Mesenteric fat pad (tissue), 1 donor: ENCODE data around the gene RMP24.
"Not testable (repeated sequence)": the region's sequence is repeated elsewhere in the genome, so short reads cannot be mapped to it uniquely, and the experiment has no call there.

Experiments
- DNase-seq: peaks from one replicate; pipeline ENCODE4 v3.0.0-alpha.2; 2020; ENCODE audit warnings: low spot score
- donor health status: DM: yes; HTN: yes; CAD: no.

The RMP24 gene

DNA sequence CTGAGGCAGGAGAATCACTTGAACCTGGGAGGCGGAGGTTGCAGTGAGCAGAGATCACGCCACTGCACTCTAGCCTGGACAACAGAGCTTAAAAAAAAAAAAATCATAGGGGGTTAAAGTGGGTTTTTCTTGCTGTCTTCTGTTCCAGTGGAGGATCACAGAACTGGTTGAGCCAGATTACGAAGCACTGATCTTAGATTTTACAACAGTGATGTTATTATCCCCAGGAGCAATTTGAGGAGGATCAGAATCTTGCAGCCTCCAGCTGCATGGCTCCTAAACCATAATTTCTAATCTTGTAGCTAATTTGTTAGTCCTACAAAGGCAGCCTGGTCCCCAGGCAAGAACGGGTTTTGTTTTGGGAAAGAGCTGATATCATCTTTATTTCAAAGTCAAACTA is 4.6 kb upstream of the RMP24 start:
- not testable (repeated sequence) for DNase-seq

DNA sequence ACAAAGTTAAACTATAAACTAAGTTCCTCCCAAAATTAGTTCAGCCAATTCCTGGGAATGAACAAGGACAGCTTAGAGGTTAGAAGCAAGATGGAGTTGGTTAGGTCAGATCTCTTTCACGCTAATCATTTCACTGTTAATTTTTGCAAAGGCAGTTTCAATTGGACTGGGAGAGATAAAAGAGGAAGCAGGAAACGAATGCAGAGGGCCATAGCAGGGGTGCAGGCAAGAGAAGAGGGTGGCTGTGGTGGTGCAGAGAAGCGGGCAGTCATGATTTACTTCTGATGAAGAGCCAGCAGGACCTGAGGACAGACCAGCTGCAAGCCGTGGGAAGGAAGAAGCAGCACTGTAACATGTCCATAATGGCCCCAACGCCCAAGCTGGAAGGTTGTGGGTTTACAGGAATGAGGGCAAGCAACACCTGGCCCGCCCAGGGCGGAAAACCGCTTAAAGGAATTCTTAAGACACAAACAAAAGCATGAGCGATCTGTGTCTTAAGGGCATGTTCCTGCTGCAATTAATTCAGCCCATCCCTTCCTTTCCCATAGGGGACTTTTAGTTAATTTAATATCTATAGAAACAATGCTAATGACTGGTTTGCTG is 4.1 kb upstream of the RMP24 start:
- DNase-seq = no peak

- DNase-seq = no peak
Observed at GRCh38 chr18:35969676-35970075, 2.8 kb upstream of the RMP24 start.

DNA sequence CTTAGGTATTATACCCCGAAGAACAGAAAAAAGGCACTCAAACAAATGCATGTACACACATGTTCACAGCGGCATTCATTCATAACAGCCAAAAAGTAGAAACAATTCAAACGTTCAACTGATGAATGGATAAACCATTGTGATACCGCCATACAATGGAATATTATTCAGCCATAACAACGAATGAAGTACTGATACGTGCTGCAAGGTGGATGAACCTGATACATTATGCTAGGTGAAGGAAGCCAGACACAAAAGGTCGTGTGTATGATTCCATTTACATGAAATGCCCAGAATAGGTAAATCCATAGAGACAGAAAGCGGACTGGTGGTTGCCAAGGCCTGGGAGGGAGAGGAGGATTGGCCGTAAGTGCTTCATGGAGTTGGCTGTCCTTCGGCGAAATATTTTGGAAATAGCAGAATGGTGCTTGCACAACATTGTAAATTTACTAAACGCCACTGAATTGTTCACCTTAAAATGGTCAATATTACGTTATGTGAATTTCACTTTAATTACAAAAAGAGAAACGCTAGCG is 750 bp upstream of the RMP24 start:
- no peak for DNase-seq

GRCh38 chr18:35973650-35974049 is 1.2 kb downstream of the RMP24 start:
- DNase-seq = no peak

- DNase-seq = no peak
Observed at GRCh38 chr18:35974181-35974580, 1.7 kb downstream of the RMP24 start.

GRCh38 chr18:35979112-35979511 is 6.6 kb downstream of the RMP24 start:
- no peak for DNase-seq

DNA sequence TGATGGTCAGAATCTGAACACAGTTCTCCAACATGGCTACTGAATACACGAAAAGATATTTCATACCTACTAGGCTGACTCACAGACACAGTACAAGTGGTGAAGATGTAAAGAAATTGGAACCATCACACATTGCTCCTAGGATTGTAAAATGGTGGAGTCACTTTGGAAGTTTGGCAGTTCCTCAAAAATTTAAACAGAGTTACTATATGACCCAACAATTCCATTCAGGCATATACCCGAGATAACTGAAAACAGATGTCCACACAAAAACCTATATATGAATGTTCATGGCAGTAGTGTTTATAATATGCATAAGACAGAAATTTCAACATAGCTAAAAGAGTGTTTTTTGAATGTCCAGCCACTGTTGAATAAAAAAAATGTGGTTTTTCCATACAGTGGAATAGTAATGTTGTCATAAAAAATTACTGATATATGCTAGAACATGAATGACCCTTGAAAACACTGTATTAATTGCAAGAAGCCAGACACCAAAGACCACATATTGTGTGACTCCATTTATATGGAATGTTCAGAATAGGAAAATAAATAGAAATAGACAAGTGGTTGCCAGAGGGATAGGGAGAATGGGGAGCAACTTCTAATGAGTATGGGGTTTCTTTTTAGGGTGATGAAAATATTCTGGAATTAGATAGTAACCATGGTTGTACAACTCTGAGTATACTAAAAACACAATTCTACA is 10.1 kb downstream of the RMP24 start:
- no peak for DNase-seq

- DNase-seq = no peak
Observed at GRCh38 chr18:35983147-35983546, 10.7 kb downstream of the RMP24 start.

DNA sequence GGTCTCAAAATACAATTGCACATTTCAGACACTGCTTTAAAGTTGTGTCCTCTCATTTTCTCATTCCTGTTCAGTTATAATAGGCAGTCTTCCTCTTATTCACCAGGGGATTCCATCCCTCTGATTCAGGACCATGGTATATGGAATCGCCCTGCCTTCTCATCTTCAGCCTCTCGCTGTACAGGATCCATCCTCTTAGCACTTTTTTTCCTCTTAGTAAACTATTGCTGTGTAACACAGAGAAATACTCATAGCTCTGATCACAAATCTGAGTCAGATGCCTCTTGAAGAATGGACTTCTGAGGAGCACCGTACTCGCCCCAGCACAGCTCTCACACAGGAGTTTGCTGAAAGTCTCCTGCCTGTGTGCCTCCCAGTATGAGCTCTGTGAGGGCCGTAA is 11.3 kb downstream of the RMP24 start:
- DNase-seq = no peak

- no peak for DNase-seq
Observed at GRCh38 chr18:35991696-35992095, 19.2 kb downstream of the RMP24 start.

- no peak for DNase-seq
Observed at GRCh38 chr18:35993013-35993412, 20.5 kb downstream of the RMP24 start.

DNA sequence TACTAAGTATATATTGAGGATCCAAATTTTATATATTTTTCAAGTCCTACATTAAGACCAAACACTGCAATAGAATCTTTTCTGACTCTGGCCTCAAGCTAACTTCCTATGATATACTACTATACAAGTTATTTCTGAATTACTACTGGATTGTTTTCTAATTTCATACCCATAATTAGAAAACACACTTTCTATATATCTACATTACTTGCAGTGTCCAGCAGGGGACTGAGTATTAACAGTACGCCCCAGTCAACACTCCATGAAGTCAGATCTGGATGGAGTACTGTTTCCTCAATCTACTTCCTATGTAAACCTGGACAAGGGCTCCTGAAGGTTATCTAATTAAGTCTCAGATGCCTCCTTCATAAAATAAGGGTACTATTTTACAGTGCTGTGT is 26.5 kb downstream of the RMP24 start:
- DNase-seq = no peak

DNA sequence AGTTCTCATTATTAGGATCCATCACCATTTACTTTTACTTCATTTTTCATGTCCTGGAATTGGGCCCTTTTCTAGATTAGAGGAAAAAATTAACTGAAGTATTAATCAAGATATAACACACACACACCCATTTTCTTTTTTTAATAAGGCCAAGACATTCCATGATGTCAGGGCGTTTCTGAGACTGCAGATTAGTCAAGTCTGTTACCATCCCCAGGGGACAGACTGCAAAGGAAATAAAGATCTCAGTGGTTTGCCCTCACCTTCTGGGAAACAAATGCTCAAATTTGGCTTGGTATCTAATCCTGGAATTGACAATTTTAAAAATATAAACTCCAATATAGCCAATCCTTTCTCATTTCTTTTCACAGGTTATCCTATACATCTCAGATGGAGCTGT is 27.4 kb downstream of the RMP24 start:
- no peak for DNase-seq

DNA sequence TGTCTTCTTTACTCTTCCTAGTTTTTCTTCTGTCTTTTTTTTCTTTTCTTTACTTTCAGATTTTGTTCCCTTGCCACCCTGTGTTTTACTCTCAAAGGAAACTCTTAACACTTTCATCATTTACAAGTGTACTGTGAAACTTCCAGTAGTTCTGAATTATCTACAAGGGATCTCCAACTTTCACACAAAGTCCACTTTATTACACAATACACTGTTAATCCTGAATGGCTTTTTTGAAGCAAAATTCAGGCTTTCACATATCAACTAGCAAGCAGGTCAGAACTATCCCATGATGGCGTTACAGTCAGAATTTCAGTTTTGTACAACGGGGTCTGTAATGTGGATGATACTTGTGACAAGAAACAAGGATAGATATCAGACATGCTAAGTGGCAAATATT is 34.5 kb downstream of the RMP24 start:
- no peak for DNase-seq

- no peak for DNase-seq
Observed at GRCh38 chr18:36009214-36009613, 36.7 kb downstream of the RMP24 start.

DNA sequence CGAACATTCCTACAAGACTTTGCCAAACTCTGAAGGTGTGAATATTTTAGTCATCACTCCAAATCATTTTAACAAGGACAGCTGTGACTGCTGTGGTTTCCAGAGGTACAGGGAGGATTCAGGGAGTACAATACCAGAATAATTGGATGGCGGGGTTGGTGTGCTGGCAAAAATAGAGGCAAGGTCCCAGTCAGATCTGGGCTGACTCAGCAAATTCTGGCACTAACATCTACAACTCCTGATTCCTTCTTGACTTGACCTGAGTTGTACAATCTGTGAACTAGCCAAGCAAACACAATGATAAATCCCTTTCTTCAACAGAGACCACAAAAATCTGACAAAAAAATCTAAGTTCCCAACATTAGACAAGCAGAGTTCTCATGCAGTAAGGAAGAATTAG is 40.4 kb downstream of the RMP24 start:
- no peak for DNase-seq

GRCh38 chr18:36015629-36016028 is 43.1 kb downstream of the RMP24 start:
- DNase-seq = no peak

DNA sequence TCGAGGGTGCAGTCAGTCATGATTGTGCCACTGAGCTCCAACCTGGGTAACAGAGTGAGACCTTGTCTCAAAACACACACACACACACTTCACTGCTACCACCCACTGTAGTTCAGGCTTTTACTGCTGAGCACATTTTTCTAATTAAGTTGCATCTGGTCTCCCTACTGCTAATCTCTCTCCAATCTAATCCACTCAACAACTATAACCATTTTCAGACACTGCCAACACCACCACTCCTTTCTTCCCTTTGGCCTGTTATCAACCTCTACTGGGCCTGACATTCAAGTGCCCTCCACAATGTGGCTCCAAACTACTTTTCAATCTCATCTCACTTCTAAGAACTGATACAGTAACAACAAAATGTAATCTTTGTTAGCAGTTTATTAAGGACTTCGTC is 44.8 kb downstream of the RMP24 start:
- DNase-seq = no peak

DNA sequence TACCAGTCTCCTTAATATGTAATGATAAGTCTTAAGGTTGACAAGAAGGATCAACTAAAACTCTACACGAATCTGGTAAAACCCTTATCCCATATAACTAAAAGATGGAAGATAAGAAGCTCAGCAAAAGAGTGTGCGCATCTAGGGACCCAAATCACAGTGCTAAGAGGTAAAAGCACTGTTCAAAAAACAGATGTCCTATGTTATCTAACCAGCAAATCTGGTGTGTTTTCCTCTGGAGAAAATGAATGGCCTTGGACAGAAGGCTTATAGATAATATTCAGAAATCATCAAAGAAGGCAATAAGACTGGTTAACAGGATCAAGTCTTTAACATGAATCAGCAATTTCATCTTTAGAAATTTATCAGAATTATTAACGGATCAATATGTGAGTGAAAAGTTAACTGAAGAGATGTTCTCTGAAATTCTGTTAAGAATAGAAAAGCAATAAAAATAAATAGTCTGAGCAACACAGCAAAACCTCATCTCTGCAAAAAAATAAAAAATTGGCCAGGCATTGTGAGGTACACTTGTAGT is 47.8 kb downstream of the RMP24 start:
- DNase-seq = no peak

- DNase-seq = no peak
Observed at GRCh38 chr18:36023336-36023735, 50.9 kb downstream of the RMP24 start.

GRCh38 chr18:36024241-36024640 is 51.8 kb downstream of the RMP24 start:
- not testable (repeated sequence) for DNase-seq

- no peak for DNase-seq
Observed at GRCh38 chr18:36025025-36025424, 52.5 kb downstream of the RMP24 start.
